ENCODE data around the gene RIN3.
"Not testable (repeated sequence)": the region's sequence is repeated elsewhere in the genome, so short reads cannot be mapped to it uniquely, and the experiment has no call there.

The RIN3 gene

GRCh38 chr14:92528486-92529100 lies 15.0 kb downstream of the RIN3 start:
- DNase-seq (ENCODE audit: low spot score): no peak

- DNase-seq (ENCODE audit: low spot score): no peak
Observed at GRCh38 chr14:92529903-92530302, 16.3 kb downstream of the RIN3 start.

GRCh38 chr14:92531106-92531873 lies 17.7 kb downstream of the RIN3 start:
- DNase-seq (ENCODE audit: low spot score): no peak

GRCh38 chr14:92532490-92533163 lies 19.0 kb downstream of the RIN3 start:
- no peak for DNase-seq (ENCODE audit: low spot score)

- no peak for DNase-seq (ENCODE audit: low spot score)
Observed at GRCh38 chr14:92534932-92535643, 21.5 kb downstream of the RIN3 start.

- DNase-seq (ENCODE audit: low spot score): not testable (repeated sequence)
Observed at GRCh38 chr14:92536231-92536630, 22.6 kb downstream of the RIN3 start.

- no peak for DNase-seq (ENCODE audit: low spot score)
Observed at GRCh38 chr14:92538412-92538985, 24.9 kb downstream of the RIN3 start.

GRCh38 chr14:92539419-92539818 lies 25.8 kb downstream of the RIN3 start:
- no peak for DNase-seq (ENCODE audit: low spot score)

- DNase-seq (ENCODE audit: low spot score): no peak
Observed at GRCh38 chr14:92539875-92540274, 26.3 kb downstream of the RIN3 start.

- no peak for DNase-seq (ENCODE audit: low spot score)
Observed at GRCh38 chr14:92540472-92541048, 27.0 kb downstream of the RIN3 start.

GRCh38 chr14:92542766-92543554 lies 29.4 kb downstream of the RIN3 start:
- no peak for DNase-seq (ENCODE audit: low spot score)

GRCh38 chr14:92544051-92544720 lies 30.6 kb downstream of the RIN3 start:
- DNase-seq (ENCODE audit: low spot score): no peak

- no peak for DNase-seq (ENCODE audit: low spot score)
Observed at GRCh38 chr14:92546347-92547053, 32.9 kb downstream of the RIN3 start.

GRCh38 chr14:92549105-92549858 lies 35.7 kb downstream of the RIN3 start:
- no peak for DNase-seq (ENCODE audit: low spot score)

GRCh38 chr14:92549859-92550230 lies 36.3 kb downstream of the RIN3 start:
- no peak for DNase-seq (ENCODE audit: low spot score)

- no peak for DNase-seq (ENCODE audit: low spot score)
Observed at GRCh38 chr14:92551044-92551841, 37.7 kb downstream of the RIN3 start.

- DNase-seq (ENCODE audit: low spot score): no peak
Observed at GRCh38 chr14:92552066-92552465, 38.5 kb downstream of the RIN3 start.

GRCh38 chr14:92553438-92553837 lies 39.9 kb downstream of the RIN3 start:
- DNase-seq (ENCODE audit: low spot score): no peak
